Hematopoietic multipotent progenitor cell (in vitro differentiated cells): ENCODE data around the gene FANK1. TPM values are rescaled to one million over a fixed set of nuclear protein-coding genes. Genes with fewer than 3 reads are reported as not detected.

Source experiments
- DNase-seq, 3 donors: peaks; one replicate each; pipeline ENCODE4 v3.0.0-alpha.2; 2011 to 2015; ENCODE audit warnings: low read depth in 2 of 3, low spot score in 2 of 3
- small RNA-seq: library from RNA; depleted of rRNA; stranded (forward); fragments of <200 nt; gene quantifications from one replicate; pipeline ENCODE3, GENCODE V24; 2012
- total RNA-seq: library from RNA; depleted of rRNA; stranded (reverse); fragments of >200 nt; gene quantifications from one replicate; pipeline ENCODE4 v1.2.3, GENCODE V29; 2012

The FANK1 gene
- total RNA-seq, 1 donor = 1.6 TPM

DNA sequence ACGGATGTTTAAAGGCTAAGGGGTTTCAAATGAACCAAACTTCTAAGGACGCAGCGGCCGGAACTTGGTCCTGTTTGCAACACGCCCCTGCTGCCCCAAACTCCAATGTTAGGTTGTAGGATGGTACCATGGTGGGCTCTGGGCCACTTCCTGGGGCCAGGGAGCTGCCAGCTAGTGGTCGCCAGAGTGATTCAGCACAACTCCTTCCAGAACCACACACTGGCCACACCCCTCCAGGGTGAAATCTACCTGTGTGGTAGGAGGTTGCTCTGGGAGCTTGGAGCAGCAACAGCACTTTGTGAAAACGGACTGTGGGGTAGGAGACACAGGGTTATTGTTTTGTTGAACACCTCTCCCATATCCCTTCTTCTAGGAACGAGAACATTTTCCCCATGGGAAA is 161.1 kb downstream of the FANK1 start:
- no peak for DNase-seq

DNA sequence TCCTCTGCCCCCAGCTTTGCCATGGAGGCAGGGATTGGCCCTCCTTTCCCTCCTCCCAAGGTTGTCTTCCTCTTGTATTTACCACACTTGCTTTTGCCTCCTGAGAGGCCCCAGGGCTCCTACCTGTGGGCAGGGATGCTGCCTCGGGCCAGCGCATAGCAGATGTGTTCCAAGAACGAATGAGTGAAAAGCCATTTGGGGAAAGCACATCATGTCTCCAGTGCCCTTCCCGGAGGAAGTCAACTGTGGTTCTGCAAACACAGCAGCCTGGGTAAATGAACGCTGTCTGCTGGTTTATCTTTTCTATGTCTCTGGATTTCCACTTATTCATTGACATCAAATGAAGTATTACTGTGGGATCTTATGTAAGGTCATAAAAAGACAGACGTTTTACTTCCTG is 161.7 kb downstream of the FANK1 start:
- DNase-seq = no peak

DNA sequence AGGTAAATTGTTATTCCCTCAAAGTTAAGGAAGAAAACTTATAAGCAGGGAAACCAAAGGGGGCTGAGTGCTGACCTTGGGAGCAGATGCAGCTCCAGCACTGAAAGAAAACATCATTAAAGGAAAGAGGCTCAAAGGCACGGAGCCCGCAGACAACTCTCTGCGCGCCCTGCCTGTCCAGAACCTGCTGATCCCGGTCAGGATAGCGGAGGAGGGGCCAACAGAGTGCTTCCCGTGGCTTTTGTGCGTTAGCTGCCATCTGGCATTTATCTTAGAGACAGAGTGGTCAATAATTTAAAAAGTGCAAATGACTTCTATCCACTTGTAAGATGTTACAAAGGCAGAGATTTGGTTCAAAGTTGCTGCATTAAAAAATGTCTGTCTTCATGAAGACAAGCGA is 162.1 kb downstream of the FANK1 start:
- DNase-seq = no peak

Small RNAs within 50 kb of the gene (small RNA-seq; reads per million reads assigned to genes)
- not detected for gene GNG10P1
- not detected for gene RF00017
- not detected for gene RNU2-42P

Other genes with a start within 250 kb of the FANK1 start
- gene TEX36, start 213.4 kb upstream of the FANK1 start, total RNA-seq = not detected
- 13.2 TPM for gene EDRF1, start 176.9 kb upstream of the FANK1 start, total RNA-seq
- not detected for gene MMP21, start 120.7 kb upstream of the FANK1 start, total RNA-seq
- 32.6 TPM for gene UROS, start 73.3 kb upstream of the FANK1 start, total RNA-seq
- 7.8 TPM for gene BCCIP, start 73.0 kb upstream of the FANK1 start, total RNA-seq
- gene DHX32, start 15.3 kb upstream of the FANK1 start, total RNA-seq = 15.1 TPM